NCI-H82 (cell line): ENCODE data around the gene CFAP44.
"Not testable (repeated sequence)": the region's sequence is repeated elsewhere in the genome, so short reads cannot be mapped to it uniquely, and the experiment has no call there.

Experiments used
- DNase-seq: peaks from one replicate; lab custom pipeline; 2025; lab: John Stamatoyannopoulos, UW

Gene CFAP44, protein sequence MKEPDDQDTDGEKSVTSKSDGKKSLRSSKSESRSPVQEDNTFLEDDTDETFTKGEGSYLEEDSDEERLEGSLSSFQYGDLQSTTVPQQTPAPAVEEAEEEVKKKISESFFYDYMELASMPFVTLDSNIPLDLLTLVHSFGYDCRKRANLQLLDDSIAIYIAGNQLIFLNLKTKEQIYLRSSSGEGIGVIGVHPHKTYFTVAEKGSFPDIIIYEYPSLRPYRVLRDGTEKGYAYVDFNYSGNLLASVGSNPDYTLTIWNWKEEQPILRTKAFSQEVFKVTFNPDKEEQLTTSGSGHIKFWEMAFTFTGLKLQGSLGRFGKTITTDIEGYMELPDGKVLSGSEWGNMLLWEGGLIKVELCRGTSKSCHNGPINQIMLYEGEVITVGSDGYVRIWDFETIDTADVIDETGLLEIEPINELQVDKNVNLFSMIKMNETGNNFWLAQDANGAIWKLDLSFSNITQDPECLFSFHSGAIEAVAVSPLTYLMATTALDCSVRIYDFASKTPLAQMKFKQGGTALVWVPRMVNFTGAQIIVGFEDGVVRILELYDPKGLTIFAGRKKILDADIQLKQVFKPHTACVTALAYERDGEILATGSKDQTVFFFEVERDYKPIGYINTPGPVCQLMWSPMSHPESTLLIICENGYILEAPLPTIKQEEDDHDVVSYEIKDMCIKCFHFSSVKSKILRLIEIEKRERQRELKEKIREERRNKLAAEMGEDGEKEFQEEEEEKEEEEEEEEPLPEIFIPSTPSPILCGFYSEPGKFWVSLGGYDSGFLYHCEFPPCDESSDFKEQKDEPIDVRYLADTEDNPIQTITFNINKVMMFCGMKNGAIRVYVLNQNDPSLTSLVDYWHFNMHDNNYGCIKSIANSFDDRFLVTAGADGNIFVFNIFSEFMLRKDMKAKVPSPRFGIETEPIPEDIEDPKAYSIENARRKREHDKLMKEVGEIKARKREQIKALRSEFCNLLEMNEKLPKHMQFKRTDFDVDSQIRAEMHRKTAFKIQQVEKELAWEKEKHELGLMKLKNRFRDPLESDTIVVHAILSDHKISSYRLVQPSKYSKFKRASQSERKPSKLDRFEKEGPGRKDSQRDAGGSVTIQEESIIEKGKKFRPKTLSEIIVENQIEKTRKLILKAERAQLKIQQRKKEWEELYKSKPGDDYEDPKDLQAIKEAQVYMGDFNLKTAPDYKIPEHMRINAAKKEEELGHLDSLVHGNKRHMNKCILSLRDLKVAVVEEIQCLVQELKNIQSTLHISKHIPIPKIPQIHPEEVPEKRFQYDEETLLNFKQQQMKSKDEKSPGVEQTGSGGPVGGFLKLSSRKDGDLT (N-terminal part only)

DNA sequence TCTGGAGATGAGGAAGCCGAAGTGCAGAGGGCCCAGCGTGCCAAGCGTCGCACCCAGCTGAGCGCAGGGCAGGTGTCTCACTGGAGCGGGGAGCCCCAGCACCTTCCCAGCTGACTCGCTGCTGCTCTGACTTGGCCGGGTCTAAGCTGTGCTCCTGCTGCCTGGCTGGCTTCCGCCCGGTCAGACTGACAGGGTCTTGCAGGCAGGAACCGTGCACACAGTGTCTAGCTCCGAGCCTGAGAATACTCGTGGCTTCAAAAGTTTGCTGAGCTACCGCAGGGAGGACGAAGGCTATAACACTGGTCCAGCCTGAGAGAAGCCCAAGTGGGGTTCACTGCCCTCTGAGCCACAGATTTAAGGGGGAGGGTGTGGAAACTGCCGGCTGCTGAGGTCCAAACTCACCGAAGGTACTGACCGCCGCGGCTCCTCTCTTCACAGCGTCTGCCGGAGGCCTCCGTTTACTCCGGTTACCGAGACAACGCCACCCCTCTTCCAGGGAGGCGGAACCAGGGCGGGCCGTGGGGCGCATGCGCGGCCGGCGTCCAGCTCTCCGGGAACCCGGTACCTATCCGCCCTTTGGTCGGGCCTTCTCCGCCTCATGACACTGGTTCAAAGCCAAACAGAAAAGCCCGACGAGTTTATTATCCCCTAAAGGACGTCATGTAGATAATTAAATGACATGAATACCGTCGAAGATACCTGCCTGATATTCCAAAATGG lies at the start of gene CFAP44:
CFAP44 (minus strand) TSS at position 443 of the 720 bp plus-strand sequence. CDS start 7,829 bp downstream, outside the sequence.
- no peak for DNase-seq

DNA sequence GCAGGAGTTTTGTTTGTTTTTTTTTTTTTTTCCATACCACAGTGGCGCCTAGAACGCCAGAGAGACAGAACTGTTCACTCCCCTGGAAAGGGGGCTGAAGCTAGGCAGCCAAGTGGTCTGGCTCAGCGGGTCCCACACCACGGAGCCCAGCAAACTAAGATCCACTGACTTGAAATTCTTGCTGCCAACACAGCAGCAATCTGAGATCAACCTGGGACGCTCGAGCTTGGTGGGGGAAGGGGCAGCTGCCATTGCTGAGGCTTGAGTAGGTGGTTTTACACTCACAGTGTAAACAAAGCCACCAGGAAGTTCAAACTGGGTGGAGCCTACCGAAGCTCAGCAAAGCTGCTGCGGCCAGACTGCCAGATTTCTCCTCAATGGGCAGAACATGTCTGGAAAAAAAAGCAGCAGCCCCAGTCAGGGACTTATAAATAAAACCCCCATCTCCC lies 43.9 kb upstream of the CFAP44 start:
- no peak for DNase-seq

DNA sequence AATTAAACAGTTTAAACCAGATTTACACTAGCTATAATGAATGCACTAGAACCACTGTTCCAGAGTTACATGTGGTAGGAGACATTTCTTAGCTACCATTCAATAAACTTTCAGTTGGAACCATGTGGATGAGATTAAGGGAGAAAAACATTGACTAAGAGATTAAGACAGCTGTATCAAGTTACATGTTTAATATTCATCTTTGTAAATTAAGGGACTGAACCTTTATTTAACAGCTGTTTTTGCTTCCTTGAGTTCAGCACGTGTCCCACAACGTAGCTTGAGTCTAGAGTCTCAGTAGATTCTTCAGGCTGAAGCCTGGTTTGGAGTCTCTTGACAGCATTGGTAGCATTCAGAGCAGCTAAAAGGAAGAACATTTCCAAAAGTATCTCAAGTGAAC lies 27.2 kb upstream of the CFAP44 start:
- peak; percentile 34 for DNase-seq

DNA sequence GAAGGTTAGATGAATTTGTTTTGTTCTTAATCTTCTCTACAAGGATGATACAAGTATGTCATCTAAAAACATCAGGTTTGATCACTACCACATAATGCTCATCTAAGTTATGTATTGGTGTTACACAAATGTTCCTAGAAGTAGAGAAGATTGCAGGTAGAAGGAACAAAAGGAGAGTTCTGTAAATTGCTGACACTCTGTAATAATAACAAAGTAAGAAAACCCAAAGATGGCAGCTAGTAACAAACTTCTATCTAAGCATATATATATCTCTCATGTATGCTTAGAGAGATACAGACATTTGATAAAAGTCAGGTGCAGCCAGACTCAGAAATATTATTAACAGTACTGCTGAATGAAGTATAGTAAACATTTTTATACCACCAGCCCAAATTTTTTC lies 20.2 kb upstream of the CFAP44 start:
- DNase-seq: no peak

DNA sequence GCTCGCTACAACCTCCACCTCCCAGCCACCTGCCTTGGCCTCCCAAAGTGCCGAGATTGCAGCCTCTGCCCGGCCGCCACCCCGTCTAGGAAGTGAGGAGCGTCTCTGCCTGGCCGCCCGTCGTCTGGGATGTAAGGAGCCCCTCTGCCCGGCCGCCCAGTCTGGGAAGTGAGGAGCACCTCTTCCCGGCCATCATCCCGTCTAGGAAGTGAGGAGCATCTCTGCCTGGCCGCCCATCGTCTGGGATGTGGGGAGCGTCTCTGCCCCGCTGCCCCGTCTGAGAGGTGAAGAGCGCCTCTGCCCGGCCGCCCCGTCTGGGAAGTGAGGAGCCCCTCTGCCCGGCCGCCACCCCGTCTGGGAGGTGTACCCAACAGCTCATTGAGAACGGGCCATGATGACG lies 17.3 kb upstream of the CFAP44 start:
- DNase-seq: not testable (repeated sequence)

DNA sequence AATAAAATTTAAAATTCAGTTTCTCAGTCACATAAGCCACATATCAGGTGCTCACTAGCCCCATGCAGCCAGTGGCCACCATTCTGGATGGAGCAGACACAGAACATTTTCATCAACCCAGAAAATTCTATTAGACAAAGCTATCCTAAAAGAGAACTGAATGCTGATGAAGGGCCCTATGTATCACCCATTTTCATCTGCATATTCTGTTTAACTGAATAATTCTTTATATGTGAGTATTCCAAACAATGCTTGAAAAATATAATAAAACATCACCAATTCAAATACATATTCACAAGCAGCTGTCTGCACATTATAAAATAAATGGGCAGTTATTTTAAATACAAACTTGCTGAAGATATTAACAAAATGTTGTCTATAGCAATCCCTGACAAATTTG lies 14.2 kb upstream of the CFAP44 start:
- DNase-seq: no peak

DNA sequence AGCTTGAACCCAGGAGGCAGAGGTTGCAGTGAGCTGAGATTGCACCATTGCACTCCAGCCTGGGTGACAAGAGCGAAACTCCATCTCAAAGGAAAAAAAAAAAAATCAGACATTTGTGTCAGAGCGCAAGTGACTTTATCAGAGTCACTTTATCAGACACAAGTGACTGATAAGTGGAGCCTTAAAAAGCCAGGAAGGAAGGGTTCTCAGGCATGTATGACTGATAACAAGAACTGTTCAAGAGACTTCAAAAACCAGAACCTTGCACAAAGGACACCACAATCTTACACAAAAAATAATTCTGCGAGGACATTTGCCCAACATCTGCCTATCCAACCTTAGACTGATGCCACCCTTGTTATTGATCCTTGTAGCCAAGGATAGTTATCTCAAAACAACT lies 13.3 kb upstream of the CFAP44 start:
- DNase-seq: no peak

DNA sequence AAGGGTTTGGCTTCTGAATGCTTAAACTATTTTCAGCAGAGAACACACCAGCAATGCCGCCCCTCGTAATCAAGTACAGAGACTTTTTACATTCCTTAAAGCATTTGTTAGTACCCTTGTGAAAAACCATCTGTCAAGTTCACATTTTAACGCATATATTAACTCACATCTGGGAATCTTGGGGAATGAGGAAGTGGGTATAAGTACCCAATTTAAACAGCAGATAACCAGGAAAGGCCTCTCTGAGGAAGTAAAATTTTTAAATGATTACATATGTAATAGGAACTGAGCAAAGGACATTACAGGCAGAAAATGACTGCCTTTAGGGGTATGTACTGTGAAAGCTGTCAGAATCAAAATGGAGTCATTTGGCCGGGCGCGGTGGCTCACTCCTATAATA lies 12.8 kb upstream of the CFAP44 start:
- no peak for DNase-seq

DNA sequence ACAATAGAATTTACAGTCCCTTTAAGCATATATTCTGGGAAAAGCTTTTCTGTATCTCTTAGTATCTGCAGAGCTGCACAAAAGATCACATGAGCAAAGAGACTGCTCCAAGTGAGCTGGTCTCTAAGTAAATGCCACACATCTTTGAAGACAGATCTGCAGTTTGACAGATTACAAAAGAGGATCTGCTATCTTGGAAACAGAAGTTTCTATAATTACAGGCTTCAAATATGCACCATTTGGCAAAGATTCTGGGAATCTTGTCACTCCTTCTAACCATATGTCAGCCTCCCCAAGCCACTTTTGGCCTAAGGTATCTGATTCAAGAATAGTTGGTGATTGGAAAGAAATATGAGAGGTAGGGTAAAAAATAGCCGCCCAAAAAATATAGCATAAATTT lies 9.6 kb upstream of the CFAP44 start:
- no peak for DNase-seq

DNA sequence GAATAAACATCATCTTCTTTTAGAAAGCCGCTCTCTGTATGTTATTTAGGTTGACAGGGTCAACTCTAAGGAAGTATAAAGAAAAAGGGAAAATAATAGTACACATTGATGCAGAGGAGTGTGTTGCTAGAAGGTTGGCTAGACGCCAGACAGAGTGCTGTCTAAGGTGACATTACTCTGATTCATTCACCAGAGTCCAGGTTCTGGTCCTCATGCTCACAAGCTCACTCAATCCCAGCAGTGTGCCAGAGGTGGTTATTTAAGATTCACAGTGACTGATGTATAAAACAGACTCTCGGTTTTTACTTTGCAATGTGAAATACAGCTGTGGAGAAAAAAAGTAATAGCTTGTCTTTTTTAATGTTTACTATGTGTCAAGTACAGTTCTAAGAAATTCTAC lies 1.7 kb downstream of the CFAP44 start:
- DNase-seq: no peak

DNA sequence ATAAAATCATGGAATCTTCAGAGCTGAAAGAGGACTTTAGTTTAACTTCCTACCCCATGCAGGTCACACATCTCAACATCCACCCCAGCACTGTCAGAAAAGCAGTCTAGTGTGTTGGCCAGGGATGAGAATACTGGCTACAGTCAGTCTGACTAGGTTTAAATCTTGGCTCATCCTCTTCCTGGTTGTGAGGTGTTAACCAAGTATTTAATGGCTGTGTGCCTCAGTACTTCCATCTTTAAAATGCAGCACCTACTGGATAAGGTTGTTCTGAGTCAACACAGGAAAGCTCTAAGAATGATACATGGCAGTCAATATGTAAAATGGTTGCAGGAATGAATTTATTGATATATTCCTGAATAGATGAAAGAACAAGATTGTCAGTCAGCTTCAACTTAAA lies 3.1 kb downstream of the CFAP44 start:
- DNase-seq: no peak

DNA sequence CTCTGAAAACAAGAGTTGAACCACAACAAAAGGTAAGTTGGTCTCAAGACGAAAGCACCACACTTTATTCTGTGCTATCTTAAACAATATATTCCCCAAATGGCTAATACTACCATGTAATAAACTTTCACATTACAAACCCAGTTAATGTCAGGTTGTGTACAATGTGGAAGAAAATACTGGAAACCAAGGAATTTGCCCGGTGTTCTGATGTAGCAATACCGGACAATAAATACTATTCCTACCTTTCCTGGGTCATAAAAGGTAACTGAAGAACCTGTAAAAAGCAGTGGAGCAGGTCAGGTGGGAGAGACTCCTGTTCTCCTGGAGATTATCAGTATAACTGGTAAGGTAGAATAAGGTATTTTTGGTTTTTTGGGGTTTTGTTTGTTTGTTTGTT lies 3.9 kb downstream of the CFAP44 start:
- no peak for DNase-seq

DNA sequence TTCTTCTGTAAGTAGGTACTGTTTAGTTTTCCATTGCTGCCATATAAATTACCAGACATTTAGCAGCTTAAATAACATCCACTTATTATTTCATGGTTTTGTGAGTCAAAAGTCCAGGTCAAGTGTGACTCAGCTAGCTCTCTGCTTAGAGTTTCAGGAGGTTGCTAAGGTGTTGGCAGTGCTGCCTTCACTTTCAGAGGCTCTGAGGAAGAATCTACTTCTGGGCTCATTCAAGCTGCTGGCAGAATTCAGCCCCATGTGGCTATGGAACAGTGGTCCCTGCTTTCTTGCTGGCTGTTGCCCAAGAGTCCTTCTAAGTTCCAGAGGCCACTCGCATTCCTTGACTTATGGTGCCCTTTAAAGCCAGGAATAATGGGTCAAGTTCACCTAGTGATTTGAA lies 4.5 kb downstream of the CFAP44 start:
- DNase-seq: no peak

DNA sequence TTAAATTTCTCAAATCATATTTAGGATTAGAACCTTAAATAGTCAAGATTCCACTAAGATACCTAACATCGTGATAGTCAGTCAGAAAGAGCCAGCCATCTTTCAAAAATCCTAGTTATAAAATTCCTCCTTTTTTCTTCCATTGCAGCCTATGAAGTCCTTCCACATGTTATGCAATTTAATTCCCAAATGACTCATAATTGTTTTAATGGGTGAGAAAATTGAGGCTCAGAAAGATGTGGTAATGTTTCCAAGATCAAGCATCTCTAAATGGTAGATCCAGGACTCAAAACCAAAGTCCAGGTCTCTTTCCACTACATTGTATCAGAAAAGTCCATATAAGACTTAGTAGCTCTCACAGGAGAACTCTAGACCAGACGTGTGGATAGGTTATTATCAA lies 9.5 kb downstream of the CFAP44 start:
- no peak for DNase-seq

DNA sequence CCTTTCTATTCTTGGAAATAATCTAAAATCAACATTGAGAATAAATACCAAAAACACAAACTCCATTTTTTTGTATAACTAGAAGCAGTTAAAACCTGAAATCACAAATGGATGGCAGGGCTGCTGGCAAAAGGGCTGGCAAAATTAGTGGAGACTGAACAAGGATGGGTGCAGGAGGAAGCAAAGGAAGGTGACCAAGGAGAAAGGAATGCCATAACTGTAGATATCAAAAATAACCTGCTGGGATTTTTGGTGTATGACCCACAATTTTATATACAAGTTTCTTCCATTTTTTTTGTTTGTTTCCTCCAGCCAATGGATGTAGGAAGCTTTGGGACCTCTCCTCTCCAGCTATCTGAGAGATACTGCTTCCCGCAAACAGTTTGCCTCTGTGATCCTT lies 12.7 kb downstream of the CFAP44 start:
- no peak for DNase-seq

DNA sequence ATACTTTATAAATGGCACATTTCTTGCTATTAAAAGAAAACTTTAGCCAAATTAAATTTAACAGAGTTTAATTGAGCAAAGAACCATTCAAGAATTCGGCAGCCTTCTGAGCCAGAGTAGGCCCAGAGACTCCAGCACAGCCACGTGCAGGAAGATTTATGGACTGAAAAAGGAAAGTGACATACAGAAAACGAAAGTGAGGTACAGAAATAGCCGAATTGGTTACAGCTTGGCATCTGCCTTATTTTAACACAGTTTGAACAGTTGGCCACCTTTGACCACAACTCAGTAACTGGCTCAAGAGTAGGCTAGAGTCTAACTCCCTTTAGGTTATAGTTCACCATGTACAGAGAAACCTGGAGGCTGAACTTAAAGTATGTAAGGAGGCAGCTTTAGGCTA lies 17.6 kb downstream of the CFAP44 start:
- DNase-seq: no peak

DNA sequence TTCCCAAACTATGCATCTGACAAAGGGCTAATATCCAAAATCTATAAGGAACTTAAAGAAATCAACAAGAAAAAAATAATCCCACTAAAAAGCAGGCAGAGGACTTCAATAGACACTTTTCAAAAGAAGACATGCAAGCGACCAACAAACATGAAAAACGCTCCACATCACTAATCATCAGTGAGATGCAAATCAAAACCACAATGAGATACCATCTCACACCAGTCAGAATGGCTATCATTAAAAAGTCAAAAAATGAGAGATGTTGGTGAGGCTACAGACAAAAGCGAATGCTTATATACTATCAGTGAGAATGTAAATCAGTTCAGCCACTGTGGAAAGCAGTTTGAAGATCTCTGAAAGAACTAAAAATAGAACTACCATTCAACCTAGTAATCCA lies 20.2 kb downstream of the CFAP44 start:
- DNase-seq: no peak

DNA sequence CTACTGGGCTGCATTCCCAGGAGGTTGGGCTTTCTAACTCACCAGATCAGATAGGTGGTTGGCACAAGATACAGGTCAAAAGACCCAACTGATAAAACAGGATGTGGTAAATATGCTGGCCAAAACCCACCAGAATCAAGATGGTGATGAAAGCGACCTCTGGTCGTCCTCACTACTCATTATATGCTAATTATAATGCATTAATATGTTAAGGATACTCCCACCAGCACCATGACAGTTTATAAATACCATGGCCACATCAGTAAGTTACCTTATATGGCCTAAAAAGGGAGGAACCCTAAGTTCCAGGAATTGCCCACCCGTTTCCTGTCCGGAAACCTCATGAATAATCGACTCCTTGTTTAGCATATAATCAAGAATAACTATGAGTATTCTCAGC lies 31.6 kb downstream of the CFAP44 start:
- DNase-seq: no peak

DNA sequence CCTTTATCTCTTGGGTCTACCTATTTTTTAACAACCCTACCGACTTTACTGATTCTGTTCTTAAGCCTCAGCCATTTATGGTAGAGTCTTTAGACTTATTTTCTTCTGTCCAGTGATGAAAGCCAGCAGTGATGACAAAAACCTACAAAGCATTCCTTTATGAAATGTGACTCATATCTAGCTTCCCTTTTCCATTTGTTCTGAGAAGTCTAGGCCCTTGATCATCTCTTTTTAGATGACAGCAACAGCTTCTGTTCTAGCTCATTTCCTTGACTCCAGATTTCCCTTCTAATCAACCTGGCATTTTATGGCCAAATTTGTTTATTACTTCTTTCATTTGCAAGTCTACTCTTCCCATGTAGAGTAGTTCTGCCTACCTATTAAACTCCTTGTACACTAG lies 36.1 kb downstream of the CFAP44 start:
- DNase-seq: no peak

DNA sequence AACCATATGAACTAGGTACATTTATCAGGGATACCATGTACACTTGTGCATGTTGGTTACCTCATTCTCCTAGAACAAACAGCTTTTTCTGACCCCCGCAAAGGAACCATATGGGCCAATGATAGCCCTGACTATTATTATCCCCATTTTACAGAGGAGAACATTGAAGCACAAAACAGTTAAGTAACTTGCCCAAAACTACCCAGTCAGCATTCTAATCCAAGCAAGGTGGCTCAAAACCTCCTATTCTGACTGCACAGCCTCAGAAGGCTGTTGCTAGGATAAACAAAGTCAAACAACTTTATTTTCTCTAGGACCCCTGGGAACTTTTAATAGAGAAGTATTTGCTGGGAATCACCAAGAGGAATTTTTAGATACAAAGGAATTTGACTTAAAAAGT lies 36.7 kb downstream of the CFAP44 start:
- DNase-seq: no peak
